GM23338 (cell line): ENCODE data around the gene ERGIC2. TPM values are rescaled to one million over a fixed set of nuclear protein-coding genes. Genes with fewer than 3 reads are reported as not detected.

ENCODE experiments used
- ATAC-seq: fragments of 200-7000 bp; cut with Tn5 transposase; 3 replicates; pipeline ENCODE4 v1.9.1; 2020
- DNase-seq: peaks from one replicate; pipeline ENCODE4 v3.0.0-alpha.2; 2015; ENCODE audit warnings: low spot score
- H2AFZ ChIP-seq: fragments of 200-600 bp; sonication (generic); 2 replicates; pipeline ENCODE4 v1.8.0; 2016; ENCODE audit warnings: antibody characterized with exemption, mild to moderate bottlenecking, moderate library complexity
- H3F3A ChIP-seq: fragments of 200-600 bp; sonication (generic); replicated peaks from 2 replicates; pipeline ENCODE4 v1.8.0; 2017; ENCODE audit warnings: antibody characterized with exemption, mixed run types, low read depth
- H3K27ac ChIP-seq: fragments of 200-600 bp; sonication (generic); 2 replicates; pipeline ENCODE4 v1.6.1; 2016; ENCODE audit warnings: low read depth
- H3K27me3 ChIP-seq: fragments of 200-600 bp; sonication (generic); 2 replicates; pipeline ENCODE4 v1.8.0; 2016; ENCODE audit warnings: mild to moderate bottlenecking, mixed run types, moderate library complexity; ENCODE audit not compliant: insufficient read depth
- H3K36me3 ChIP-seq: fragments of 200-600 bp; sonication (generic); 2 replicates; pipeline ENCODE4 v1.8.0; 2016; ENCODE audit warnings: mild to moderate bottlenecking; ENCODE audit not compliant: insufficient read depth
- H3K4me1 ChIP-seq: fragments of 200-600 bp; sonication (generic); 2 replicates; pipeline ENCODE4 v1.8.0; 2016; ENCODE audit warnings: mild to moderate bottlenecking, moderate library complexity; ENCODE audit not compliant: insufficient read depth
- H3K4me2 ChIP-seq: fragments of 200-600 bp; sonication (generic); 2 replicates; pipeline ENCODE4 v1.7.1; 2017; ENCODE audit warnings: mixed run types
- H3K4me3 ChIP-seq: fragments of 200-600 bp; sonication (generic); 2 replicates; pipeline ENCODE4 v1.6.1; 2016; ENCODE audit warnings: mixed run types
- H3K79me2 ChIP-seq: fragments of 200-600 bp; sonication (generic); replicated peaks from 2 replicates; pipeline ENCODE4 v1.8.0; 2017; ENCODE audit warnings: mild to moderate bottlenecking; ENCODE audit not compliant: insufficient read depth
- H3K9me2 ChIP-seq: fragments of 200-600 bp; sonication (generic); 2 replicates; pipeline ENCODE4 v1.8.0; 2017; ENCODE audit not compliant: insufficient read depth
- H4K20me1 ChIP-seq: fragments of 200-600 bp; sonication (generic); replicated peaks from 2 replicates; pipeline ENCODE4 v1.8.0; 2017; ENCODE audit warnings: mild to moderate bottlenecking; ENCODE audit not compliant: insufficient read depth
- H3K27ac Mint-ChIP-seq: 2 replicates; pipeline ENCODE4 v1.8.0; 2020; ENCODE audit warnings: inconsistent platforms, mild to moderate bottlenecking, moderate library complexity, mixed read lengths
- H3K27me3 Mint-ChIP-seq: 3 replicates; pipeline ENCODE4 v1.8.0; 2022; ENCODE audit warnings: low read depth, mild to moderate bottlenecking, moderate library complexity, mixed read lengths, inconsistent platforms; ENCODE audit not compliant: insufficient read depth, poor library complexity
- H3K36me3 Mint-ChIP-seq: 3 replicates; pipeline ENCODE4 v1.8.0; 2021; ENCODE audit warnings: low read depth, mild to moderate bottlenecking, inconsistent platforms, moderate library complexity, mixed read lengths
- H3K4me1 Mint-ChIP-seq: 3 replicates; pipeline ENCODE4 v1.8.0; 2020; ENCODE audit warnings: mild to moderate bottlenecking, inconsistent platforms, mixed read lengths
- H3K4me3 Mint-ChIP-seq: 3 replicates; pipeline ENCODE4 v1.8.0; 2021; ENCODE audit warnings: moderate library complexity, mild to moderate bottlenecking, inconsistent platforms, mixed read lengths
- H3K9me3 Mint-ChIP-seq: 3 replicates; pipeline ENCODE4 v1.8.0; 2020; ENCODE audit warnings: moderate library complexity, mild to moderate bottlenecking, inconsistent platforms, mixed read lengths
- CREB1 ChIP-seq: fragments of 250-450 bp; sonication (Bioruptor Pico); IDR thresholded peaks from 2 replicates; pipeline ENCODE4 v1.5.0; 2020; ENCODE audit warnings: low read depth, mild to moderate bottlenecking, moderate library complexity
- EZH2 ChIP-seq: fragments of 200-600 bp; sonication (generic); IDR thresholded peaks from one replicate; pipeline ENCODE4 v1.8.0; 2017; ENCODE audit warnings: antibody characterized with exemption, mild to moderate bottlenecking, low read depth; ENCODE audit not compliant: unreplicated experiment
- EZH2phosphoT487 ChIP-seq: fragments of 200-600 bp; sonication (generic); IDR thresholded peaks from one replicate; pipeline ENCODE4 v1.8.1; 2018; ENCODE audit warnings: antibody characterized with exemption; ENCODE audit not compliant: unreplicated experiment
- REST ChIP-seq: IDR thresholded peaks from one replicate; pipeline ENCODE4 v1.6.1; 2018; ENCODE audit warnings: antibody characterized with exemption; ENCODE audit not compliant: unreplicated experiment
- STAT1 ChIP-seq: IDR thresholded peaks from one replicate; pipeline ENCODE4 v1.6.1; 2016; ENCODE audit warnings: antibody characterized with exemption; ENCODE audit not compliant: unreplicated experiment
- polyA plus RNA-seq: library from polyadenylated mRNA; unstranded; fragments of >200 nt; fragmentation: Nextera tagmentation; extraction: Ambion mirVana; gene quantifications from 2 replicates; pipeline ENCODE4 v1.2.1, GENCODE V29; 2016
- total RNA-seq: library from RNA; depleted of rRNA; stranded (reverse); fragments of >200 nt; shearing (Covaris generic); gene quantifications from 2 replicates; pipeline ENCODE4 v1.2.3, GENCODE V29; 2014
- TF ChIP-seq, protein P1 (sequence below): fragments of 250-450 bp; sonication (Bioruptor Pico); IDR thresholded peaks from 2 replicates; pipeline ENCODE4 v1.5.0; 2020; ENCODE audit warnings: mild to moderate bottlenecking, moderate library complexity
- TF ChIP-seq, protein P2 (sequence below): IDR thresholded peaks from 2 replicates; pipeline ENCODE4 v1.6.1; 2016; ENCODE audit warnings: antibody characterized with exemption

Gene ERGIC2
- total and polyA plus RNA-seq, 2 experiments from 2014 or later: 77.1 to 107 TPM

DNA sequence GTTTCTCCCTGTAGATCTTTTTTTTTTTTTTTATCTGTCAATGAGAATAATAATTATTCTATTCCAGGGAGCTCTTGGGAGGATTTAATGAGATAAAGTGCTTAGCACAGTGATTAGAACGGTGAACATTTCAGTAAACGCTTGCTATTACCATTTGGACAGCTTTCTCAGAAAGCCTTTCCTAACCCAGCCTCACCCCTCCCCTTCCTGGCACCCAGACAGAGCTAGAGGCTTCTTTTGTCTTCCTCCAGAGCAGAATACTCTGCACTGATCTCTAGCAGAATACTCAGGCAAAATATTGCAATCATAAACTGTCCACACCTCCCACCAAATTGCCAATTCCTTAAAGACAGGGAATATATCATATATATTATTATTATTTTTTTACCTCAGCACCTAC, 66.6 kb downstream of the ERGIC2 start:
- no peak overlapping the region for H3K4me2 ChIP-seq

More for the DNA sequence above, 66.6 kb downstream of the ERGIC2 start:
- Histone ChIP-seq H3K36me3 (no peaks in the 10 kb centered on the region), H4K20me1 (no peaks in the 10 kb centered on the region), H3K4me1 (no peaks in the 10 kb centered on the region), H3K79me2 (no peaks in the 10 kb centered on the region), H3K9me2 (no peaks in the 10 kb centered on the region), H3K4me3 (no peak overlapping the region), H3K27ac (no peak overlapping the region), H3F3A (no peaks in the 10 kb centered on the region), H3K27me3 (no peaks in the 10 kb centered on the region), H2AFZ (no peak overlapping the region)
- no peak overlapping the region for H3K4me3 Mint-ChIP-seq
- H3K36me3 Mint-ChIP-seq: no peaks in the 10 kb centered on the region
- H3K27ac Mint-ChIP-seq: no peak overlapping the region
- TF ChIP-seq, protein P1, sequence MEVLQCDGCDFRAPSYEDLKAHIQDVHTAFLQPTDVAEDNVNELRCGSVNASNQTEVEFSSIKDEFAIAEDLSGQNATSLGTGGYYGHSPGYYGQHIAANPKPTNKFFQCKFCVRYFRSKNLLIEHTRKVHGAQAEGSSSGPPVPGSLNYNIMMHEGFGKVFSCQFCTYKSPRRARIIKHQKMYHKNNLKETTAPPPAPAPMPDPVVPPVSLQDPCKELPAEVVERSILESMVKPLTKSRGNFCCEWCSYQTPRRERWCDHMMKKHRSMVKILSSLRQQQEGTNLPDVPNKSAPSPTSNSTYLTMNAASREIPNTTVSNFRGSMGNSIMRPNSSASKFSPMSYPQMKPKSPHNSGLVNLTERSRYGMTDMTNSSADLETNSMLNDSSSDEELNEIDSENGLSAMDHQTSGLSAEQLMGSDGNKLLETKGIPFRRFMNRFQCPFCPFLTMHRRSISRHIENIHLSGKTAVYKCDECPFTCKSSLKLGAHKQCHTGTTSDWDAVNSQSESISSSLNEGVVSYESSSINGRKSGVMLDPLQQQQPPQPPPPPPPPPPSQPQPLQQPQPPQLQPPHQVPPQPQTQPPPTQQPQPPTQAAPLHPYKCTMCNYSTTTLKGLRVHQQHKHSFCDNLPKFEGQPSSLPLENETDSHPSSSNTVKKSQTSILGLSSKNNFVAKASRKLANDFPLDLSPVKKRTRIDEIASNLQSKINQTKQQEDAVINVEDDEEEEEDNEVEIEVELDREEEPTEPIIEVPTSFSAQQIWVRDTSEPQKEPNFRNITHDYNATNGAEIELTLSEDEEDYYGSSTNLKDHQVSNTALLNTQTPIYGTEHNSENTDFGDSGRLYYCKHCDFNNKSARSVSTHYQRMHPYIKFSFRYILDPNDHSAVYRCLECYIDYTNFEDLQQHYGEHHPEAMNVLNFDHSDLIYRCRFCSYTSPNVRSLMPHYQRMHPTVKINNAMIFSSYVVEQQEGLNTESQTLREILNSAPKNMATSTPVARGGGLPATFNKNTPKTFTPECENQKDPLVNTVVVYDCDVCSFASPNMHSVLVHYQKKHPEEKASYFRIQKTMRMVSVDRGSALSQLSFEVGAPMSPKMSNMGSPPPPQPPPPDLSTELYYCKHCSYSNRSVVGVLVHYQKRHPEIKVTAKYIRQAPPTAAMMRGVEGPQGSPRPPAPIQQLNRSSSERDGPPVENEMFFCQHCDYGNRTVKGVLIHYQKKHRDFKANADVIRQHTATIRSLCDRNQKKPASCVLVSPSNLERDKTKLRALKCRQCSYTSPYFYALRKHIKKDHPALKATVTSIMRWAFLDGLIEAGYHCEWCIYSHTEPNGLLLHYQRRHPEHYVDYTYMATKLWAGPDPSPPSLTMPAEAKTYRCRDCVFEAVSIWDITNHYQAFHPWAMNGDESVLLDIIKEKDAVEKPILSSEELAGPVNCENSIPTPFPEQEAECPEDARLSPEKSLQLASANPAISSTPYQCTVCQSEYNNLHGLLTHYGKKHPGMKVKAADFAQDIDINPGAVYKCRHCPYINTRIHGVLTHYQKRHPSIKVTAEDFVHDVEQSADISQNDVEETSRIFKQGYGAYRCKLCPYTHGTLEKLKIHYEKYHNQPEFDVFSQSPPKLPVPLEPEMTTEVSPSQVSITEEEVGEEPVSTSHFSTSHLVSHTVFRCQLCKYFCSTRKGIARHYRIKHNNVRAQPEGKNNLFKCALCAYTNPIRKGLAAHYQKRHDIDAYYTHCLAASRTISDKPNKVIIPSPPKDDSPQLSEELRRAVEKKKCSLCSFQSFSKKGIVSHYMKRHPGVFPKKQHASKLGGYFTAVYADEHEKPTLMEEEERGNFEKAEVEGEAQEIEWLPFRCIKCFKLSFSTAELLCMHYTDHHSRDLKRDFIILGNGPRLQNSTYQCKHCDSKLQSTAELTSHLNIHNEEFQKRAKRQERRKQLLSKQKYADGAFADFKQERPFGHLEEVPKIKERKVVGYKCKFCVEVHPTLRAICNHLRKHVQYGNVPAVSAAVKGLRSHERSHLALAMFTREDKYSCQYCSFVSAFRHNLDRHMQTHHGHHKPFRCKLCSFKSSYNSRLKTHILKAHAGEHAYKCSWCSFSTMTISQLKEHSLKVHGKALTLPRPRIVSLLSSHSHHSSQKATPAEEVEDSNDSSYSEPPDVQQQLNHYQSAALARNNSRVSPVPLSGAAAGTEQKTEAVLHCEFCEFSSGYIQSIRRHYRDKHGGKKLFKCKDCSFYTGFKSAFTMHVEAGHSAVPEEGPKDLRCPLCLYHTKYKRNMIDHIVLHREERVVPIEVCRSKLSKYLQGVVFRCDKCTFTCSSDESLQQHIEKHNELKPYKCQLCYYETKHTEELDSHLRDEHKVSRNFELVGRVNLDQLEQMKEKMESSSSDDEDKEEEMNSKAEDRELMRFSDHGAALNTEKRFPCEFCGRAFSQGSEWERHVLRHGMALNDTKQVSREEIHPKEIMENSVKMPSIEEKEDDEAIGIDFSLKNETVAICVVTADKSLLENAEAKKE (CRISPR knock-in tag): no peak
- TF ChIP-seq CREB1: no peak
- no peak for TF ChIP-seq STAT1
- TF ChIP-seq REST: no peak
- TF ChIP-seq, protein P2, sequence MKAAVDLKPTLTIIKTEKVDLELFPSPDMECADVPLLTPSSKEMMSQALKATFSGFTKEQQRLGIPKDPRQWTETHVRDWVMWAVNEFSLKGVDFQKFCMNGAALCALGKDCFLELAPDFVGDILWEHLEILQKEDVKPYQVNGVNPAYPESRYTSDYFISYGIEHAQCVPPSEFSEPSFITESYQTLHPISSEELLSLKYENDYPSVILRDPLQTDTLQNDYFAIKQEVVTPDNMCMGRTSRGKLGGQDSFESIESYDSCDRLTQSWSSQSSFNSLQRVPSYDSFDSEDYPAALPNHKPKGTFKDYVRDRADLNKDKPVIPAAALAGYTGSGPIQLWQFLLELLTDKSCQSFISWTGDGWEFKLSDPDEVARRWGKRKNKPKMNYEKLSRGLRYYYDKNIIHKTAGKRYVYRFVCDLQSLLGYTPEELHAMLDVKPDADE: no peak
- no peak for TF ChIP-seq EZH2phosphoT487
- no peak for TF ChIP-seq EZH2
- DNase-seq: no peak
- H3K9me3 Mint-ChIP-seq: no peaks in the 10 kb centered on the region
- H3K27me3 Mint-ChIP-seq: no peaks in the 10 kb centered on the region
- H3K4me1 Mint-ChIP-seq: peaks cover 15% of the 10 kb centered on the region; the same call in 2 of the 3 replicates
- no peak for ATAC-seq
